GM12892 (cell line): ENCODE data around the gene GAL3ST2.

ENCODE experiments used
- POLR2A ChIP-seq: IDR thresholded peaks from 2 replicates; pipeline ENCODE4 v1.6.1; 2011; ENCODE audit warnings: low read depth, low read length, control low read depth
- POLR2AphosphoS5 ChIP-seq: IDR thresholded peaks from 2 replicates; pipeline ENCODE4 v1.6.1; 2011; ENCODE audit warnings: low read depth, low read length, control low read depth
- TAF1 ChIP-seq: IDR thresholded peaks from 2 replicates; pipeline ENCODE4 v1.6.1; 2011; ENCODE audit warnings: low read depth, mild to moderate bottlenecking, control low read depth, low read length, borderline replicate concordance

DNA sequence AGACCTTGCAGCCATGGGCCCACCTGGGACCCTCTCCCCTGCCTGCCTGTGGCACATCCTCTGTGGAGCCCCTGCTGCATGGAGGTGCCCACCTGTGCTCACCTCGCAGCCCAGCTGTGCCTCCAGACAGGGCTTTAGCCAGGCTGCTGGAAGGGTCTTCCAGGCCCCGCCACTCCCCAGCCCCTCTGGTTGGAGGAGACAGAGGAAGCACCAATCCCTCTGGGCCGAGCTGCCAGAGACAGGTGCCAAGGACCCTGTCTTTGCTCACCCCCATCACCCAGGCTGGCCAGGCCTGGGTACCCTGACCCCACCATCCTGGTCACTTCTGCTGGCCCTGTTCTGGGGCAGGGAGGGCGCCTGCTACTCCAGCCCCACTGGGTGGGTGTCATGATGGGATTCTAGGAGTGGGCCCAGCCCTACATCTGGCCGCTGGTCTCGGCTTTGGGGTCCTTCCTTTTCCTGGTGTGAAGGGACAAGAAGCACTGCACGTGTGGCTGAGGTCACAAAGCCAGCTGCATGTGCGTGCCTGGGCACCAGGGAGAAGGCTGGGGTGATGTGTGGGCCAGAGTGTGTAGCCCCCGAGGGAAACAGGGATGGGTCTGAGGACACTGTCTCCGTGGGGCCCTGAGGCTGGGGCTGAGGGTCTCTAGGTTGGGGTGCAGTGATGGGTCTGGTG, 23.0 kb downstream of the GAL3ST2 start:
- TF ChIP-seq POLR2AphosphoS5 = no peak
- no peak for TF ChIP-seq POLR2A
- no peak for TF ChIP-seq TAF1
